DOHH2 (cell line): Measurements from ENCODE around the gene SPATA20.

Experiments used
- H3F3A ChIP-seq: fragments of 200-600 bp; sonication (generic), shearing (Covaris generic); 2 replicates; pipeline ENCODE4 v1.6.0; 2016; ENCODE audit warnings: antibody characterized with exemption, mild to moderate bottlenecking; ENCODE audit not compliant: control insufficient read depth, insufficient read depth
- H3K27ac ChIP-seq: fragments of 200-600 bp; sonication (generic); 2 replicates; pipeline ENCODE4 v1.5.1; 2014; ENCODE audit warnings: low read depth, mild to moderate bottlenecking, low read length, moderate library complexity
- H3K27me3 ChIP-seq: fragments of 200-600 bp; sonication (generic); 2 replicates; pipeline ENCODE4 v1.6.1; 2014; ENCODE audit warnings: mild to moderate bottlenecking, low read length, mixed read lengths; ENCODE audit not compliant: control insufficient read depth
- H3K36me3 ChIP-seq: fragments of 200-600 bp; sonication (generic); 2 replicates; pipeline ENCODE4 v1.6.1; 2014; ENCODE audit warnings: mild to moderate bottlenecking, low read length, moderate library complexity, mixed read lengths; ENCODE audit not compliant: control insufficient read depth
- H3K4me1 ChIP-seq: fragments of 200-600 bp; sonication (generic); 2 replicates; pipeline ENCODE4 v1.6.1; 2014; ENCODE audit warnings: mild to moderate bottlenecking, low read length, mixed read lengths; ENCODE audit not compliant: control insufficient read depth
- H3K4me2 ChIP-seq: fragments of 200-600 bp; sonication (generic); 2 replicates; pipeline ENCODE4 v1.6.0; 2014; ENCODE audit warnings: mild to moderate bottlenecking, low read length, moderate library complexity
- H3K4me3 ChIP-seq: fragments of 200-600 bp; sonication (generic); 2 replicates; pipeline ENCODE4 v1.5.1; 2014; ENCODE audit warnings: mild to moderate bottlenecking, low read length, mixed read lengths
- H3K79me2 ChIP-seq: fragments of 200-600 bp; sonication (generic); 2 replicates; pipeline ENCODE4 v1.6.1; 2014; ENCODE audit warnings: mild to moderate bottlenecking, low read length, mixed read lengths; ENCODE audit not compliant: control insufficient read depth
- H3K9me2 ChIP-seq: fragments of 200-600 bp; sonication (generic); replicated peaks from 2 replicates; pipeline ENCODE4 v1.6.1; 2014; ENCODE audit warnings: mild to moderate bottlenecking, low read length, mixed read lengths; ENCODE audit not compliant: control insufficient read depth
- H3K9me3 ChIP-seq: fragments of 200-600 bp; sonication (generic); 2 replicates; pipeline ENCODE4 v1.6.1; 2014; ENCODE audit warnings: antibody characterized with exemption, low read length, mixed read lengths; ENCODE audit not compliant: control insufficient read depth, insufficient read depth
- H4K20me1 ChIP-seq: fragments of 200-600 bp; sonication (generic); 2 replicates; pipeline ENCODE4 v1.6.0; 2014; ENCODE audit warnings: low read depth, mild to moderate bottlenecking, antibody characterized with exemption, low read length, moderate library complexity; ENCODE audit not compliant: control insufficient read depth, insufficient read depth
- CTCF ChIP-seq: fragments of 200-600 bp; sonication (generic); IDR thresholded peaks from one replicate; pipeline ENCODE4 v1.5.1; 2014; ENCODE audit warnings: antibody characterized with exemption, mild to moderate bottlenecking, low read depth, low read length; ENCODE audit not compliant: poor library complexity, severe bottlenecking
- EZH2phosphoT487 ChIP-seq: fragments of 200-600 bp; sonication (generic); IDR thresholded peaks from 2 replicates; pipeline ENCODE4 v1.6.1; 2017; ENCODE audit warnings: borderline replicate concordance, mild to moderate bottlenecking, antibody characterized with exemption, low read length, moderate library complexity, mixed read lengths

SPATA20 gene

GRCh38 chr17:50590946-50591737 is 44.2 kb downstream of the SPATA20 start:
- no peaks in the 10 kb centered on the region for H3K9me3 ChIP-seq
- no peaks in the 10 kb centered on the region for H3K79me2 ChIP-seq
- H3K4me2 ChIP-seq = no peak overlapping the region
- no peaks in the 10 kb centered on the region for H3K9me2 ChIP-seq
- H3K27me3 ChIP-seq = peaks cover 11% of the 10 kb centered on the region; the same call in 1 of the 2 replicates
- H3K36me3 ChIP-seq = no peaks in the 10 kb centered on the region
- H3K27ac ChIP-seq = no peak overlapping the region
- H3K4me3 ChIP-seq = no peak overlapping the region
- TF ChIP-seq EZH2phosphoT487 = no peak
- no peak for TF ChIP-seq CTCF
- H4K20me1 ChIP-seq = no peaks in the 10 kb centered on the region
- H3K4me1 ChIP-seq = no peaks in the 10 kb centered on the region
- no peaks in the 10 kb centered on the region for H3F3A ChIP-seq

GRCh38 chr17:50593321-50593720 is 46.3 kb downstream of the SPATA20 start:
- H3K4me1 ChIP-seq = peaks cover 2% of the 10 kb centered on the region
- no peak for TF ChIP-seq EZH2phosphoT487
- TF ChIP-seq CTCF = no peak
- no peak overlapping the region for H3K27ac ChIP-seq
- no peak overlapping the region for H3K4me2 ChIP-seq
- no peaks in the 10 kb centered on the region for H4K20me1 ChIP-seq
- no peaks in the 10 kb centered on the region for H3K36me3 ChIP-seq
- H3K27me3 ChIP-seq = no peaks in the 10 kb centered on the region
- no peaks in the 10 kb centered on the region for H3K79me2 ChIP-seq
- no peak overlapping the region for H3K4me3 ChIP-seq
- no peaks in the 10 kb centered on the region for H3F3A ChIP-seq
- no peaks in the 10 kb centered on the region for H3K9me3 ChIP-seq
- no peaks in the 10 kb centered on the region for H3K9me2 ChIP-seq

GRCh38 chr17:50594128-50594823 is 47.3 kb downstream of the SPATA20 start:
- no peak overlapping the region for H3K4me2 ChIP-seq
- H3K9me2 ChIP-seq = no peaks in the 10 kb centered on the region
- no peak overlapping the region for H3K27ac ChIP-seq
- no peaks in the 10 kb centered on the region for H4K20me1 ChIP-seq
- H3F3A ChIP-seq = no peaks in the 10 kb centered on the region
- no peaks in the 10 kb centered on the region for H3K79me2 ChIP-seq
- no peak overlapping the region for H3K4me3 ChIP-seq
- TF ChIP-seq CTCF (no peak), EZH2phosphoT487 (no peak)
- H3K9me3 ChIP-seq = no peaks in the 10 kb centered on the region
- H3K27me3 ChIP-seq = no peaks in the 10 kb centered on the region
- H3K4me1 ChIP-seq = peaks cover 9% of the 10 kb centered on the region
- H3K36me3 ChIP-seq = no peaks in the 10 kb centered on the region
